H9 (cell line): ENCODE results near the gene IQCK. TPM values are rescaled to one million over a fixed set of nuclear protein-coding genes. Genes with fewer than 3 reads are reported as not detected.
A peak's percentile ranks its signal among the peaks of the same experiment; 100 is the strongest.

Source experiments
- DNase-seq: peaks from one replicate; pipeline ENCODE4 v3.0.0-alpha.2; 2017
- H2AFZ ChIP-seq: one replicate; pipeline ENCODE4 v1.6.1; 2013; ENCODE audit warnings: mild to moderate bottlenecking, low read length, control low read depth, moderate library complexity
- H2AK5ac ChIP-seq: 2 replicates; pipeline ENCODE4 v1.6.1; 2013; ENCODE audit warnings: low read length, control low read depth, mixed read lengths; ENCODE audit not compliant: insufficient read length
- H2BK120ac ChIP-seq: one replicate; pipeline ENCODE4 v1.6.1; 2013; ENCODE audit warnings: low read depth, mild to moderate bottlenecking, low read length, control low read depth, inconsistent platforms; ENCODE audit not compliant: poor library complexity, severe bottlenecking
- H2BK12ac ChIP-seq: 2 replicates; pipeline ENCODE4 v1.6.1; 2013; ENCODE audit warnings: low read length, control low read depth, mixed read lengths, low read depth; ENCODE audit not compliant: insufficient read length
- H2BK15ac ChIP-seq: 2 replicates; pipeline ENCODE4 v1.6.1; 2013; ENCODE audit warnings: low read depth, low read length, control low read depth
- H2BK20ac ChIP-seq: one replicate; pipeline ENCODE4 v1.6.1; 2013; ENCODE audit warnings: low read depth, mild to moderate bottlenecking, low read length, control low read depth, inconsistent platforms; ENCODE audit not compliant: poor library complexity, severe bottlenecking
- H2BK5ac ChIP-seq: 2 replicates; pipeline ENCODE4 v1.6.1; 2013; ENCODE audit warnings: low read length, control low read depth, mixed read lengths; ENCODE audit not compliant: insufficient read length
- H3K14ac ChIP-seq: 2 replicates; pipeline ENCODE4 v1.6.1; 2013; ENCODE audit warnings: low read length, control low read depth; ENCODE audit not compliant: insufficient read depth
- H3K18ac ChIP-seq: 2 replicates; pipeline ENCODE4 v1.6.1; 2013; ENCODE audit warnings: low read depth, mild to moderate bottlenecking, mixed read lengths, low read length, control low read depth; ENCODE audit not compliant: insufficient read length
- H3K23ac ChIP-seq: 2 replicates; pipeline ENCODE4 v1.6.1; 2013; ENCODE audit warnings: low read length, control low read depth, mixed read lengths, low read depth; ENCODE audit not compliant: insufficient read length
- H3K23me2 ChIP-seq: 2 replicates; pipeline ENCODE4 v1.6.1; 2013; ENCODE audit warnings: low read depth, mild to moderate bottlenecking, mixed read lengths, low read length, control low read depth; ENCODE audit not compliant: insufficient read length, poor library complexity, severe bottlenecking
- H3K27ac ChIP-seq: 2 replicates; pipeline ENCODE4 v1.5.1; 2013; ENCODE audit warnings: low read length, control low read depth, mixed read lengths, low read depth; ENCODE audit not compliant: insufficient read length
- H3K27me3 ChIP-seq: 2 replicates; pipeline ENCODE4 v1.6.1; 2013; ENCODE audit warnings: low read length, control low read depth, inconsistent platforms; ENCODE audit not compliant: insufficient read depth
- H3K4ac ChIP-seq: 2 replicates; pipeline ENCODE4 v1.6.1; 2013; ENCODE audit warnings: low read depth, mild to moderate bottlenecking, control low read depth, inconsistent platforms, low read length, moderate library complexity
- H3K4me1 ChIP-seq: 2 replicates; pipeline ENCODE4 v1.6.1; 2013; ENCODE audit warnings: low read length, control low read depth, inconsistent platforms; ENCODE audit not compliant: insufficient read depth
- H3K4me2 ChIP-seq: 2 replicates; pipeline ENCODE4 v1.6.1; 2013; ENCODE audit warnings: low read length, control low read depth, mixed read lengths; ENCODE audit not compliant: insufficient read length, insufficient read depth
- H3K56ac ChIP-seq: 2 replicates; pipeline ENCODE4 v1.6.1; 2013; ENCODE audit warnings: low read depth, mild to moderate bottlenecking, mixed read lengths, low read length, control low read depth; ENCODE audit not compliant: insufficient read length
- H3K79me1 ChIP-seq: 2 replicates; pipeline ENCODE4 v1.6.1; 2013; ENCODE audit warnings: low read depth, mild to moderate bottlenecking, moderate library complexity, low read length, control low read depth, inconsistent platforms; ENCODE audit not compliant: insufficient read depth, poor library complexity, severe bottlenecking
- H3K79me2 ChIP-seq: 2 replicates; pipeline ENCODE4 v1.6.1; 2013; ENCODE audit warnings: low read length, control low read depth, inconsistent platforms; ENCODE audit not compliant: insufficient read depth
- H3K9ac ChIP-seq: 2 replicates; pipeline ENCODE4 v1.6.1; 2013; ENCODE audit warnings: low read length, control low read depth, mixed read lengths; ENCODE audit not compliant: insufficient read length; ENCODE audit errors: extremely low read depth
- H3K9me3 ChIP-seq: one replicate; pipeline ENCODE4 v1.6.1; 2013; ENCODE audit warnings: low read depth, low read length, inconsistent platforms; ENCODE audit not compliant: control insufficient read depth
- H3T11ph ChIP-seq: one replicate; pipeline ENCODE4 v1.6.1; 2013; ENCODE audit warnings: mild to moderate bottlenecking, low read length, control low read depth, inconsistent platforms
- H4K20me1 ChIP-seq: one replicate; pipeline ENCODE4 v1.6.1; 2013; ENCODE audit not compliant: control insufficient read depth, insufficient read length, insufficient read depth
- H4K5ac ChIP-seq: 2 replicates; pipeline ENCODE4 v1.6.1; 2013; ENCODE audit warnings: low read depth, mild to moderate bottlenecking, mixed read lengths, low read length, control low read depth; ENCODE audit not compliant: insufficient read length
- H4K8ac ChIP-seq: replicated peaks from 2 replicates; pipeline ENCODE4 v1.6.1; 2013; ENCODE audit warnings: low read length, control low read depth, mixed read lengths, low read depth; ENCODE audit not compliant: insufficient read length
- H4K91ac ChIP-seq: 2 replicates; pipeline ENCODE4 v1.6.1; 2013; ENCODE audit warnings: low read depth, mild to moderate bottlenecking, moderate library complexity, mixed read lengths, low read length, control low read depth; ENCODE audit not compliant: insufficient read length
- H3K27ac Mint-ChIP-seq, 3 experiments: 2 replicates in 2 of 3; 3 replicates in 1 of 3; pipeline ENCODE4 v1.8.0; 2020 to 2021; ENCODE audit warnings: mixed read lengths in 3 of 3, mild to moderate bottlenecking in 1 of 3, moderate library complexity in 1 of 3
- H3K27me3 Mint-ChIP-seq: 2 replicates; pipeline ENCODE4 v1.8.0; 2021; ENCODE audit warnings: low read depth, mild to moderate bottlenecking, moderate library complexity, mixed read lengths
- H3K36me3 Mint-ChIP-seq, 3 experiments: 2 replicates in 2 of 3; 3 replicates in 1 of 3; pipeline ENCODE4 v1.8.0; 2020 to 2021; ENCODE audit warnings: low read depth in 3 of 3, mixed read lengths in 3 of 3; ENCODE audit not compliant: insufficient read depth in 1 of 3
- H3K4me1 Mint-ChIP-seq, 2 experiments: 2 replicates each; pipeline ENCODE4 v1.8.0; 2020; ENCODE audit warnings: mixed read lengths in 2 of 2
- H3K4me3 Mint-ChIP-seq, 2 experiments: 2 replicates in 1 of 2; 3 replicates in 1 of 2; pipeline ENCODE4 v1.8.0; 2020 to 2021; ENCODE audit warnings: mild to moderate bottlenecking in 2 of 2, mixed read lengths in 2 of 2, moderate library complexity in 1 of 2
- H3K9me3 Mint-ChIP-seq, 2 experiments: 2 replicates in 1 of 2; 3 replicates in 1 of 2; pipeline ENCODE4 v1.8.0; 2020; ENCODE audit warnings: mild to moderate bottlenecking in 2 of 2, mixed read lengths in 2 of 2, moderate library complexity in 1 of 2
- CTCF ChIP-seq: fragments of 200-600 bp; sonication (generic); conservative IDR thresholded peaks from 3 replicates; pipeline ENCODE4 v1.8.0; 2021; ENCODE audit warnings: antibody characterized with exemption, mild to moderate bottlenecking
- WGBS: extraction: QIAGEN DNeasy Blood & Tissue Kit; methylation state at CpG from one replicate; pipeline ENCODE4 v1.1.7; 2013; ENCODE audit warnings: missing lambda C conversion rate, low lambda C conversion rate, mixed read lengths; ENCODE audit not compliant: insufficient read length; ENCODE audit errors: extremely low coverage; 5-methylcytosine and 5-hydroxymethylcytosine counted together
- total RNA-seq: library from RNA; stranded (reverse); gene quantifications from 2 replicates; pipeline ENCODE4 v1.2.1, GENCODE V29; 2021

IQCK gene
- total RNA-seq, 1 experiment from 2014 or later: 9.0 TPM

- H3K79me2 ChIP-seq: no peaks in the 10 kb centered on the region
- Mint-ChIP-seq H3K9me3 (no peaks in the 10 kb centered on the region), H3K4me1 (peaks cover 11% of the 10 kb centered on the region in 2 experiments), H3K27ac (peak overlapping the region in 1 of 3 experiments; percentile 34; a peak in 2 of 7 replicates), H3K36me3 (peaks cover 3 to 19% (median 18%) of the 10 kb centered on the region in 3 experiments; a peak in 5 of 7 replicates), H3K27me3 (no peaks in the 10 kb centered on the region), H3K4me3 (no peak overlapping the region)
- no peak overlapping the region for H3K56ac ChIP-seq
- no peaks in the 10 kb centered on the region for H3K27me3 ChIP-seq
- no peaks in the 10 kb centered on the region for H3K79me1 ChIP-seq
- H4K5ac ChIP-seq: no peak overlapping the region
- DNase-seq: no peak
- H3K23me2 ChIP-seq: no peaks in the 10 kb centered on the region
- no peak overlapping the region for H2BK5ac ChIP-seq
- H2AK5ac ChIP-seq: no peak overlapping the region
- H3K18ac ChIP-seq: no peak overlapping the region
- no peak overlapping the region for H3K9ac ChIP-seq
- no peak overlapping the region for H2BK12ac ChIP-seq
- no peak overlapping the region for H3T11ph ChIP-seq
- no peak overlapping the region for H2BK15ac ChIP-seq
- H3K4me2 ChIP-seq: no peak overlapping the region
- no peak for TF ChIP-seq CTCF
- no peak overlapping the region for H3K4ac ChIP-seq
- H4K91ac ChIP-seq: no peak overlapping the region
- H3K27ac ChIP-seq: no peak overlapping the region
- no peak overlapping the region for H4K8ac ChIP-seq
- H2BK120ac ChIP-seq: no peak overlapping the region
- no CpG with 5 or more reads among the region's 6 CpGs for WGBS
- no peaks in the 10 kb centered on the region for H3K4me1 ChIP-seq
- no peak overlapping the region for H2AFZ ChIP-seq
- no peak overlapping the region for H3K14ac ChIP-seq
- no peak overlapping the region for H2BK20ac ChIP-seq
- no peaks in the 10 kb centered on the region for H4K20me1 ChIP-seq
- H3K23ac ChIP-seq: no peak overlapping the region
- no peaks in the 10 kb centered on the region for H3K9me3 ChIP-seq
Observed at GRCh38 chr16:19733551-19733950, 15.5 kb downstream of the IQCK start.
